Stomach (tissue), 9 donors: ENCODE measurements around the gene POT1. TPM values are rescaled to one million over a fixed set of nuclear protein-coding genes. Genes with fewer than 3 reads are reported as not detected.

Experiments
- DNase-seq, 2 donors: peaks; one replicate each; pipeline versions ENCODE4 v3.0.0 to v3.0.0-alpha.2; 2013 to 2019
- H3K27ac ChIP-seq, 5 donors: fragments of 200-600 bp in 4 of 5; sonication (generic) in 4 of 5; one replicate each; pipeline ENCODE4 v1.5.1; 2013 to 2019; ENCODE audit warnings: mild to moderate bottlenecking in 1 of 5, moderate library complexity in 1 of 5
- H3K27me3 ChIP-seq, 3 donors: fragments of 200-600 bp; sonication (generic); one replicate each; pipeline ENCODE4 v1.5.1; 2017 to 2019; ENCODE audit warnings: mixed run types in 1 of 3
- H3K36me3 ChIP-seq, 4 donors: fragments of 200-600 bp; sonication (generic); 1 replicate in 3 of 4; 2 replicates in 1 of 4; pipeline ENCODE4 v1.5.1; 2016 to 2019
- H3K4me1 ChIP-seq, 4 donors: fragments of 200-600 bp; sonication (generic); one replicate each; pipeline ENCODE4 v1.5.1; 2016 to 2019
- H3K4me3 ChIP-seq, 4 donors: fragments of 200-600 bp; sonication (generic) in 3 of 4; one replicate each; pipeline ENCODE4 v1.5.1; 2016 to 2019; ENCODE audit warnings: mild to moderate bottlenecking in 1 of 4
- H3K9me3 ChIP-seq, 4 donors: fragments of 200-600 bp; sonication (generic); one replicate each; pipeline ENCODE4 v1.5.1; 2016 to 2019
- EP300 ChIP-seq: sonication (generic); formaldehyde crosslinking; IDR thresholded peaks from one replicate; pipeline ENCODE4 v1.6.1; 2017; ENCODE audit warnings: antibody characterized with exemption
- POLR2A ChIP-seq, 4 donors: fragments of 450-650 bp; IDR thresholded peaks; one replicate each; pipeline ENCODE4 v1.6.1; 2016; ENCODE audit warnings: antibody characterized with exemption in 4 of 4, control low read depth in 2 of 4, mild to moderate bottlenecking in 1 of 4, moderate library complexity in 1 of 4
- POLR2AphosphoS5 ChIP-seq, 3 donors: sonication (generic); formaldehyde crosslinking; IDR thresholded peaks; one replicate each; pipeline ENCODE4 v1.6.1; 2016; ENCODE audit warnings: antibody characterized with exemption in 3 of 3
- WGBS, 5 donors: extraction: QIAGEN DNeasy Blood & Tissue Kit in 3 of 5; methylation state at CpG; one replicate each; pipeline versions ENCODE4 v1.1.5 to v1.1.7; 2013 to 2018; 5-methylcytosine and 5-hydroxymethylcytosine counted together
- intact Hi-C: fragments of 100-400 bp; cut with DNase I; formaldehyde crosslinking; loops from one replicate; pipeline ENCODE4 v1.15.1; 2023; ENCODE audit warnings: low total_unique reads
- polyA plus RNA-seq, 3 donors: library from polyadenylated mRNA; stranded (reverse); fragments of 200-250 nt; gene quantifications; one replicate each; pipeline ENCODE4 v1.2.3, GENCODE V29; 2013
- total RNA-seq, 5 donors: library from RNA; depleted of rRNA; stranded (reverse); fragments of >200 nt; gene quantifications; one replicate each; pipeline versions ENCODE4 v1.1.0 to v1.2.3, GENCODE V29; 2014 to 2016
- TF ChIP-seq, protein P1 (sequence below), 7 experiments: fragments of 450-650 bp in 4 of 7; fragments of 200-600 bp in 3 of 7; sonication (generic) in 3 of 7; IDR thresholded peaks; one replicate each; pipeline ENCODE4 v1.5.1; 2016 to 2019; ENCODE audit warnings: antibody characterized with exemption in 7 of 7, control low read depth in 2 of 7, mild to moderate bottlenecking in 1 of 7
- donor health status: healthy with polysubstance abuse.
- donor health status: Bipolar disorder and iron deficiency.
- donor health status: healthy.

Gene POT1
- total and polyA plus RNA-seq, 8 donors = 4.3 to 47.5 (median 8.9) TPM

DNA sequence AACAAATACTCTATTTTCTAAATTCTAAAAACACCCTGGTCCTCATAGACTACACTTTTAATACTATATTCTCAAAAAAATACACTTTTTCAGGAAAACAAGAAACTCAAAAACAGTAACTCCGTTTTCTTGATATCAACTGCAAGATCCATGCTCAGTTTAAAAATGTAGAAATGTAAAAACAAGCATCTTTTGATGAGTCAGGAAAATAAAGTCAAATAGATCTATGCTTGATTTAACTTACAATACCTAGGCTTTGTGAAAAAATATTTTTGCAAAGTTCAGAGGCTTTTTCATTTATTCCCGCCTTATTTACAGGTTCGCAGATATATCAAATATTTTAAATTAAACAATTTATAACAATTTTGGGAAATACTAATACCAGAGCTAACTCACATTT, 33.6 kb downstream of the POT1 start:
- no peak overlapping the region for H3K4me3 ChIP-seq
- DNase-seq = no peak
- no peaks in the 10 kb centered on the region for H3K4me1 ChIP-seq
- H3K27me3 ChIP-seq = no peaks in the 10 kb centered on the region
- intact Hi-C loops = no loop called here
- TF ChIP-seq POLR2AphosphoS5 (IDR thresholded peaks at IDR 0.05) (no peak), POLR2A (IDR thresholded peaks at IDR 0.05) (no peak), EP300 (no peak)
- H3K36me3 ChIP-seq = peaks cover 4 to 34% (median 22%) of the 10 kb centered on the region in 4 donors
- H3K27ac ChIP-seq = no peak overlapping the region
- 91 to 99% (median 99%) methylated on average over 3 of the region's 3 CpGs for WGBS, 5 donors
- H3K9me3 ChIP-seq = peaks cover 0 to 5% (median 0%) of the 10 kb centered on the region in 4 donors

DNA sequence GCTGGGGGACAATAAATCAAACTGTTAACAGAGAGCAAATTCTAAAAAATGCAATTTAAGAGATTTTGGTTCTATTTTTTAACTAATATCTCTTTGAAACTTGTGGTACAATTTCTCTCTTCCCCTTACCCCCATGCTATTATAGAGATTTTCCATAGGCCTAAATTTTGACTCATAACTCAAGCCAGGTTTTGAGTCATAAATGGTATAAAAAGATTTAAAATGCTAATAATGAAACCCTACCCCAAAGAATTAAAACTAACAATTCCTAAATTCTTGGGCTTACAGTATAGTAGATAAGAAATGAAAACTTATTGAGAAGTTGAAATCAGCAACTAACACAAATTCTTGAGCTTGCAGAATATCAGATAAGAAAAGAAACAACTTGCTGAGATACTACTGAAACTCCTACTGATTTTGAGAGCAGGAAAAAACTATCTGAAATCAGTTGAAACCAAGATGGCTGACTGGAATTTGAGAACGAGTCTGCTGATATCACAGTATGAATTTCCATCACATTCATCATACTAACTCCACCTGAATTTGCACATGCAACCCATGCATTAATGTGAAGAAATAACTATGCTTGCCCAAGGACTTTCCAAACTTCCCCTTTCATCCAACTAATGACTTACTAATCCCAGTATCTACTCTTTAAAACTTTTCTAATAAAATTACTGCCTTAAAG, 36.3 kb downstream of the POT1 start:
- Histone ChIP-seq H3K27ac (no peak overlapping the region), H3K36me3 (peaks cover 7 to 52% (median 44%) of the 10 kb centered on the region in 4 donors), H3K27me3 (no peaks in the 10 kb centered on the region), H3K4me1 (no peaks in the 10 kb centered on the region), H3K4me3 (no peak overlapping the region), H3K9me3 (no peaks in the 10 kb centered on the region)
- TF ChIP-seq EP300 (no peak), POLR2AphosphoS5 (IDR thresholded peaks at IDR 0.05) (no peak), POLR2A (IDR thresholded peaks at IDR 0.05) (no peak)
- TF ChIP-seq, protein P1, sequence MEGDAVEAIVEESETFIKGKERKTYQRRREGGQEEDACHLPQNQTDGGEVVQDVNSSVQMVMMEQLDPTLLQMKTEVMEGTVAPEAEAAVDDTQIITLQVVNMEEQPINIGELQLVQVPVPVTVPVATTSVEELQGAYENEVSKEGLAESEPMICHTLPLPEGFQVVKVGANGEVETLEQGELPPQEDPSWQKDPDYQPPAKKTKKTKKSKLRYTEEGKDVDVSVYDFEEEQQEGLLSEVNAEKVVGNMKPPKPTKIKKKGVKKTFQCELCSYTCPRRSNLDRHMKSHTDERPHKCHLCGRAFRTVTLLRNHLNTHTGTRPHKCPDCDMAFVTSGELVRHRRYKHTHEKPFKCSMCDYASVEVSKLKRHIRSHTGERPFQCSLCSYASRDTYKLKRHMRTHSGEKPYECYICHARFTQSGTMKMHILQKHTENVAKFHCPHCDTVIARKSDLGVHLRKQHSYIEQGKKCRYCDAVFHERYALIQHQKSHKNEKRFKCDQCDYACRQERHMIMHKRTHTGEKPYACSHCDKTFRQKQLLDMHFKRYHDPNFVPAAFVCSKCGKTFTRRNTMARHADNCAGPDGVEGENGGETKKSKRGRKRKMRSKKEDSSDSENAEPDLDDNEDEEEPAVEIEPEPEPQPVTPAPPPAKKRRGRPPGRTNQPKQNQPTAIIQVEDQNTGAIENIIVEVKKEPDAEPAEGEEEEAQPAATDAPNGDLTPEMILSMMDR (IDR thresholded peaks at IDR 0.05) = no peak
- WGBS, 5 donors = 62 to 90% (median 78%) methylated on average over 1 of the region's 1 CpG
- intact Hi-C loops = no loop called here
- DNase-seq = no peak

DNA sequence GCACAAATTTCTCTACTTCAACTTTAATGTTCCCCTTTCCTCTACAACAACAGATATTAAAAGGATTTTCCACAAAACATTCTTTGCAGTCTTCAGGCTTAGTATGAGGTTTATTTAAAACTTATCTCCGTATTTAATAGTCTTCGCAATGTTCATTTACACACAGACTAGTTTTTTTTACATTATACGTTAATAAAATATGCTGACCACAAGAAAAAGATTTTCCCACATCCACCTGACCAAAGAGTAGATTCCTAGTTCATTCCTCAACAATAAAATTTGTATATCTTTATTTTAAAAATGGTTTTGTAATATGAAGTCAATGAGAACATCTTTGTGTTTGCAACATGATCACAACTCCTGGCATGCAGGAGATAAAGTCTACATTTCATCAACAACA, 42.4 kb downstream of the POT1 start:
- TF ChIP-seq, protein P1 (IDR thresholded peaks at IDR 0.05) = no peak
- TF ChIP-seq POLR2AphosphoS5 (IDR thresholded peaks at IDR 0.05) (no peak), POLR2A (IDR thresholded peaks at IDR 0.05) (no peak), EP300 (no peak)
- WGBS, 5 donors = 94 to 96% (median 96%) methylated on average over 3 of the region's 3 CpGs
- intact Hi-C loops = no loop called here

DNA sequence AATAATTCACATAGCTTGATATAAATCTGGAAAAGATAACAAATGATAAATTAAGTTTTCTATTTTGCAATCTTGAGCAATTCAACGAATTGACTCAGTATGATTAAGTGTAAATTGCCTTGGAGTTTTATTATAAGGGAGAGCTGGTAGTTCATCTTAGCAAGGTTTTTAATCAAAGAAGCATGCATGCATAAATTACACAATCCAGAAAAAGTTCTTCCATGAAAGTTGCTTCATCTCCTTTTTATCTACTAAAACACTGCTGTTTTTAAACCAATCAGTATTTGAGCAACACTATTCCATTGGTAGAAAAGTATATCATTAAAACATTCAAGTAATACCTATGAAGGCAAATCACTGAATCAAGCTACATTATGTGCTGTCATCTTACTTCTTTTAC, 47.6 kb downstream of the POT1 start:
- DNase-seq = no peak
- Histone ChIP-seq H3K27me3 (no peaks in the 10 kb centered on the region), H3K4me3 (no peak overlapping the region), H3K27ac (no peak overlapping the region), H3K4me1 (no peaks in the 10 kb centered on the region), H3K9me3 (no peaks in the 10 kb centered on the region), H3K36me3 (no peaks in the 10 kb centered on the region)
- no peak for TF ChIP-seq POLR2A (IDR thresholded peaks at IDR 0.05)
- no peak for TF ChIP-seq EP300
- no peak for TF ChIP-seq POLR2AphosphoS5 (IDR thresholded peaks at IDR 0.05)
- TF ChIP-seq, protein P1 (IDR thresholded peaks at IDR 0.05) = no peak
- WGBS, 5 donors = 52 to 74% (median 68%) methylated on average over 1 of the region's 1 CpG
- intact Hi-C loops = no loop called here

More for the DNA sequence above, 42.4 kb downstream of the POT1 start:
- no peaks in the 10 kb centered on the region for H3K27me3 ChIP-seq
- H3K4me3 ChIP-seq = no peak overlapping the region
- DNase-seq = no peak
- peaks cover 7 to 44% (median 38%) of the 10 kb centered on the region in 4 donors for H3K36me3 ChIP-seq
- H3K27ac ChIP-seq = no peak overlapping the region
- no peaks in the 10 kb centered on the region for H3K9me3 ChIP-seq
- no peaks in the 10 kb centered on the region for H3K4me1 ChIP-seq

DNA sequence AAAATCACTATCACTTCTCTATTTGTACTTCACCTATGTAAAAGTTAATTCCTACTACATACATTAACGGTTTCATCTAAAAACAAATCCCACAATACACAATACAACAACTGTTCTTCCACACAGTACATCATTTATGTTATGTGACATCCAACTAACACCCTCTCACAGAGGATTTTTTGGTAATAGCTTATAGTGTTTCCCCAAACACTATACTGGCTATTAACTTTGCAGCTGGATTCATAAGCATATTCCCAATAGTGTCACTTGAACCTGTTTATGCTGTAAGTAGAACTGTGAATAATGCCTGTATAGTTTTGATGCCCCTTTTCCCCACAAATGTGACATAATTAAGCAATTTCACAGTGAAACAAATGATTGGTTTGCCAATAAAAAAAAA, 49.9 kb downstream of the POT1 start:
- intact Hi-C loops = no loop called here
- no peak overlapping the region for H3K27ac ChIP-seq
- no peaks in the 10 kb centered on the region for H3K9me3 ChIP-seq
- H3K36me3 ChIP-seq = no peaks in the 10 kb centered on the region
- WGBS, 5 donors = 73 to 95% (median 91%) methylated on average over 1 of the region's 1 CpG
- H3K27me3 ChIP-seq = no peaks in the 10 kb centered on the region
- no peak overlapping the region for H3K4me3 ChIP-seq
- TF ChIP-seq EP300 (no peak), POLR2A (IDR thresholded peaks at IDR 0.05) (no peak), POLR2AphosphoS5 (IDR thresholded peaks at IDR 0.05) (no peak)
- TF ChIP-seq, protein P1 (IDR thresholded peaks at IDR 0.05) = no peak
- H3K4me1 ChIP-seq = no peaks in the 10 kb centered on the region
- no peak for DNase-seq
